Testis (tissue), 3 donors: ENCODE results near the gene GSTA3. TPM values are rescaled to one million over a fixed set of nuclear protein-coding genes. Genes with fewer than 3 reads are reported as not detected.

Experiments
- DNase-seq: peaks from one replicate; pipeline ENCODE4 v3.0.0-alpha.2; 2019
- H3K27ac ChIP-seq, 2 donors: fragments of 200-600 bp; sonication (generic); one replicate each; pipeline ENCODE4 v1.5.1; 2019
- H3K27me3 ChIP-seq: fragments of 200-600 bp; sonication (generic); one replicate; pipeline ENCODE4 v1.5.1; 2019
- H3K36me3 ChIP-seq: fragments of 200-600 bp; sonication (generic); one replicate; pipeline ENCODE4 v1.5.1; 2017; ENCODE audit warnings: low read depth; ENCODE audit errors: missing control alignments
- H3K4me1 ChIP-seq: fragments of 200-600 bp; sonication (generic); one replicate; pipeline ENCODE4 v1.5.1; 2019
- H3K4me3 ChIP-seq, 2 donors: fragments of 200-600 bp; sonication (generic); one replicate each; pipeline ENCODE4 v1.5.1; 2017 to 2019
- H3K9me3 ChIP-seq: fragments of 200-600 bp; sonication (generic); one replicate; pipeline ENCODE4 v1.5.1; 2017
- POLR2A ChIP-seq: fragments of 450-650 bp; IDR thresholded peaks from one replicate; pipeline ENCODE4 v1.6.1; 2017; ENCODE audit warnings: antibody characterized with exemption, mild to moderate bottlenecking, moderate library complexity
- WGBS, 2 donors: methylation state at CpG; one replicate each; pipeline ENCODE4 v1.1.5; 2018; 5-methylcytosine and 5-hydroxymethylcytosine counted together
- intact Hi-C: fragments of 100-400 bp; cut with DNase I; formaldehyde crosslinking; loops from one replicate; pipeline ENCODE4 v1.15.1; 2023; ENCODE audit warnings: low total_unique reads
- polyA plus RNA-seq: library from polyadenylated mRNA; stranded (reverse); fragments of 350-450 nt; fragmentation: Illumina TruSeq; extraction: RNeasy Lipid Tissue Mini Kit (QIAGEN cat#74804); gene quantifications from one replicate; pipeline ENCODE4 v1.2.3, GENCODE V29; 2014; ENCODE audit warnings: low read depth, low replicate concordance; ENCODE audit not compliant: insufficient read depth
- total RNA-seq, 2 donors: library from RNA; depleted of rRNA; stranded (reverse); fragments of >200 nt; gene quantifications; one replicate each; pipeline ENCODE4 v1.2.3, GENCODE V29; 2016
- TF ChIP-seq, protein P1 (sequence below), 3 experiments: fragments of 450-650 bp in 2 of 3; fragments of 200-600 bp in 1 of 3; sonication (generic) in 1 of 3; IDR thresholded peaks; one replicate each; pipeline ENCODE4 v1.5.1; 2016 to 2019; ENCODE audit warnings: antibody characterized with exemption in 3 of 3, mild to moderate bottlenecking in 2 of 3, moderate library complexity in 1 of 3

Gene GSTA3
- total and polyA plus RNA-seq, 3 donors from 2014 or later = 8.9 to 28.7 (median 26.7) TPM

DNA sequence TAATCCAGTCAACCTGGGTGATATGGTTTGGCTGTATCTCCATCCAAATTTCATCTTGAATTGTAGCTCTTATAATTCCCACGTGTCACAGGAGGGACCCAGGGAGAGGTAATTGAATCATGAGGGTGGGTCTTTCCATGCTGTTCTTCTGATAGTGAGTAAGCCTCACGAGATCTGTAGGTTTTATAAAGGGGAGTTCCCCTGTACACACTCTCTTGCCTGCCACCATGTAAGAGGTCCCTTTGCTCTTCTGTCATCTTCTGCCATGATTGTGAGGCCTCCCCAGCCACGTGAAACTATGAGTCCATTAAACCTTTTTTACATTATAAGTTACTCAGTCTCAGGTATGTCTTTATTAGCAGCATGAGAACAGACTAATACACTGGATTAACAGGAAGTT lies 19.5 kb downstream of the GSTA3 start:
- Histone ChIP-seq H3K27ac (peak overlapping the region in 1 of 2 donors; percentile 30), H3K4me3 (no peak overlapping the region), H3K36me3 (no peaks in the 10 kb centered on the region), H3K4me1 (peaks cover 14% of the 10 kb centered on the region), H3K9me3 (no peaks in the 10 kb centered on the region), H3K27me3 (no peaks in the 10 kb centered on the region)
- intact Hi-C loops = no loop called here
- WGBS, 2 donors = 82 to 95% methylated on average over 3 of the region's 3 CpGs
- no peak for DNase-seq
- TF ChIP-seq, protein P1, sequence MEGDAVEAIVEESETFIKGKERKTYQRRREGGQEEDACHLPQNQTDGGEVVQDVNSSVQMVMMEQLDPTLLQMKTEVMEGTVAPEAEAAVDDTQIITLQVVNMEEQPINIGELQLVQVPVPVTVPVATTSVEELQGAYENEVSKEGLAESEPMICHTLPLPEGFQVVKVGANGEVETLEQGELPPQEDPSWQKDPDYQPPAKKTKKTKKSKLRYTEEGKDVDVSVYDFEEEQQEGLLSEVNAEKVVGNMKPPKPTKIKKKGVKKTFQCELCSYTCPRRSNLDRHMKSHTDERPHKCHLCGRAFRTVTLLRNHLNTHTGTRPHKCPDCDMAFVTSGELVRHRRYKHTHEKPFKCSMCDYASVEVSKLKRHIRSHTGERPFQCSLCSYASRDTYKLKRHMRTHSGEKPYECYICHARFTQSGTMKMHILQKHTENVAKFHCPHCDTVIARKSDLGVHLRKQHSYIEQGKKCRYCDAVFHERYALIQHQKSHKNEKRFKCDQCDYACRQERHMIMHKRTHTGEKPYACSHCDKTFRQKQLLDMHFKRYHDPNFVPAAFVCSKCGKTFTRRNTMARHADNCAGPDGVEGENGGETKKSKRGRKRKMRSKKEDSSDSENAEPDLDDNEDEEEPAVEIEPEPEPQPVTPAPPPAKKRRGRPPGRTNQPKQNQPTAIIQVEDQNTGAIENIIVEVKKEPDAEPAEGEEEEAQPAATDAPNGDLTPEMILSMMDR (IDR thresholded peaks at IDR 0.05) = no peak
- TF ChIP-seq POLR2A = no peak

DNA sequence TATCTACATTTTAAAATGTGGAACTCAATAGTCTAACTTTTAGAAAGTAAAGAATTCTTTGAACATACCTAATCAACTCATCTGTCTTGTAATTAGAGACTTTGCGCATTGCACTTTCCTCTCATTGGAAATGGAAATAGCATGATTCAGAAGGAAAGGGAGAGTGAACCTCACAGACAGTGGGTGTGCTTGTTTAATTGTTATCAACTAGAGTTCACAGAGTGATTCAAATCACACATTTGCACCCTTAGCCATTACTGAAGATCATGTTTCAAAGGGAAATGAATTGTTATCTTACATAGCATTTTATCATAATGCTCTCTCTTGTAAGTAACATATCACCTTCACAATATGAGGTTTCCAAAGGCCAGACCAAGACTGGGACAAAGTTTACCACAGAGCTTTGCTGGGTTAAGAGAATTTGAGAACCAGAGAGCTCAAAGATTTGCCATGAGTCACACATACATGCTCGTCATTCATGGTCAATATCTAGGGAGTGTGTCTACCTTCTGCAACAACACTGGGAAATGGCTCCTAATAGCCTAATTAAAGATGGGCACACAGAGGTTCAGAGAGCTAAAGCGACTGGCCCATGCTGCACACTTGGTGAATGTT lies 21.5 kb downstream of the GSTA3 start:
- DNase-seq = no peak
- no peaks in the 10 kb centered on the region for H3K36me3 ChIP-seq
- peaks cover 4% of the 10 kb centered on the region for H3K4me1 ChIP-seq
- intact Hi-C loops = no loop called here
- no peaks in the 10 kb centered on the region for H3K9me3 ChIP-seq
- no peak overlapping the region for H3K4me3 ChIP-seq
- WGBS, 2 donors = 73 to 79% methylated on average over 3 of the region's 3 CpGs
- TF ChIP-seq, protein P1 (IDR thresholded peaks at IDR 0.05) = no peak
- TF ChIP-seq POLR2A = no peak
- H3K27ac ChIP-seq = no peak overlapping the region
- no peaks in the 10 kb centered on the region for H3K27me3 ChIP-seq

DNA sequence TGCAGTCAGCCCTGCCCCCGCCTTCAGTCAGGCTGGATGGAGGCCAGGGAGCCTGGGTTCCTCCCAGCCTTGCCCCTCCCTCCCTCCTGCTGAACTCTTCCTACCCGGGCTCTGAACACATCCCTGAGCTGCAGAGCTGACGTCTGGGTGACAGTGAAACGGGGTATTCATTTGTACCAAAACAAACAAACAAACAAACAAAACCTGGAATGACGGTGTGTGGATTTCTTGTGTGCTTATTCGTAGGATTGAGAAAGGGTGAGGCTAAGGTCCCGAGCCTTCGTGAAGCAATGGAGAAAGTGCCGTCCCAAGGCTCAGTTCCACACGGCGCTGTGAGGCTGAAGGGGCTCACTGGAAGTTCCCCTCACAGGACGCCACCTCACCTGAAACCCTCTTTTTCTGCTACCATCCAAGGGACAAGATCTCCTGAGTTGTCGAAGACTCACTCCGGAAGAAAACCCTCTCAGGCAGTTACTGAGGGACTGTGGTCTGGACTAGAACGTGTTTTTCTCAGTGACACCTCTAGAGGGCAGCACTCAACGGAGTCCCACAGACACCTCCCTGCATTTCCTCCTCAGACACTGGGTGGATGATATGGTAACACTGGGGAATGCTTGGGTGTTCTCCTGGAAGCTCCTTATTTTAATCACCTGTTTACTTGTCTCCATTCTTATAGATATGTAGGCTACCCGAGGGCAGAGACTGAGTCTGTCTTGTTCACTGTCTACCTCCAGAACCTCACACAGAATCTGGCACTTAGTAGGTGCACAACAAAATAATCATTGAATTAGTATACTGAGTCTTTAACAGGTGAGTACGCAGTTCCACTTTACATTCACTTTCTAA lies 27.3 kb downstream of the GSTA3 start:
- TF ChIP-seq, protein P1 (IDR thresholded peaks at IDR 0.05) = peak; percentile 64 to 81 (median 79)
- TF ChIP-seq POLR2A = no peak
- DNase-seq = peak; percentile 88
- Histone ChIP-seq H3K36me3 (no peaks in the 10 kb centered on the region), H3K4me3 (peak overlapping the region; percentile 50 to 60), H3K27me3 (no peaks in the 10 kb centered on the region), H3K4me1 (peaks cover 15% of the 10 kb centered on the region), H3K27ac (peak overlapping the region; percentile 71 to 79), H3K9me3 (no peaks in the 10 kb centered on the region)
- intact Hi-C loops = no loop called here
- 17% methylated on average over 16 to 18 of the region's 18 CpGs for WGBS, 2 donors

DNA sequence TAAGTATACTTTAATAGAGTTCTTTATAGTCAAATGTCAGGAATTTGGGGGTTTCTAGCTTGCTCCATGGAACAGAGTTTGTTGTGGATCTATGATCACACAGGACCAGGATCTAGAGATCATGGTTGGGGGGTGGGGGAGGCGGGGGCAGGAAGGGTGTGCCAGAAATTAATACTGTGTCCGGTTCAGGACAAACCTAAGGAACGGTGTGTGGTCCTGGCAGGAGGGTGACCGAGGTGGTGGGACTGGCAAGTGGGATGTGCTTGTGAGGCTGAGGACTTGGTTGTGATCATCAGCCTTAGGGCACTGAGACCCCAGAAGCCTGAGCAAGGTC lies 27.9 kb downstream of the GSTA3 start:
- intact Hi-C loops = no loop called here
- no peak for DNase-seq
- Histone ChIP-seq H3K27ac (peak overlapping the region; percentile 71 to 79), H3K9me3 (no peaks in the 10 kb centered on the region), H3K4me3 (peak overlapping the region; percentile 50 to 60), H3K27me3 (no peaks in the 10 kb centered on the region), H3K36me3 (no peaks in the 10 kb centered on the region), H3K4me1 (peaks cover 15% of the 10 kb centered on the region)
- TF ChIP-seq, protein P1 (IDR thresholded peaks at IDR 0.05) = no peak
- no peak for TF ChIP-seq POLR2A
- WGBS, 2 donors = 43 to 45% methylated on average over 4 of the region's 4 CpGs
